ENCODE measurements around the gene ARHGAP15.
A peak's percentile ranks its signal among the peaks of the same experiment; 100 is the strongest.

Gene ARHGAP15

GRCh38 chr2:143263066-143263625 is 133.9 kb downstream of the ARHGAP15 start:
- DNase-seq (ENCODE audit: low spot score): no peak

DNA sequence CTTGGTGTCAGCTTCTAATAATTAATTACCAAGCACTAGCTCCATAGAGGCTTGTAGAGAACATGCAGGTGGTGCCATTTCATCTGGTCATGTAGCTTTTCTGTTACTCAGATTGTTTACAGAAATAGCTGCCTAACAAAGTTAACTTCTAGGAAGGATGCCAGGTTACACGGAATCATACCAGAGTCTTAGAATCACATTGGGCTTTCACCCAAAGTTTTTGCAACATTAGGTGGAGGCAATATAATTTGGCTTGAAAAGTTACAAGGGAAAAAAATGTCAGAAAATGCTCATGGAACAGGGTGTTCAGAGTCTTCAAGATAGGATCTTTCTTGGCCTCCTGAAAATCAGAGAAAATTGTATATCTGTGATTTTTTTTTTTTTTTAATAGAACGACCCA is 135.6 kb downstream of the ARHGAP15 start:
- DNase-seq (ENCODE audit: low spot score): peak; percentile 45

GRCh38 chr2:143279672-143280071 is 150.5 kb downstream of the ARHGAP15 start:
- DNase-seq (ENCODE audit: low spot score): no peak

DNA sequence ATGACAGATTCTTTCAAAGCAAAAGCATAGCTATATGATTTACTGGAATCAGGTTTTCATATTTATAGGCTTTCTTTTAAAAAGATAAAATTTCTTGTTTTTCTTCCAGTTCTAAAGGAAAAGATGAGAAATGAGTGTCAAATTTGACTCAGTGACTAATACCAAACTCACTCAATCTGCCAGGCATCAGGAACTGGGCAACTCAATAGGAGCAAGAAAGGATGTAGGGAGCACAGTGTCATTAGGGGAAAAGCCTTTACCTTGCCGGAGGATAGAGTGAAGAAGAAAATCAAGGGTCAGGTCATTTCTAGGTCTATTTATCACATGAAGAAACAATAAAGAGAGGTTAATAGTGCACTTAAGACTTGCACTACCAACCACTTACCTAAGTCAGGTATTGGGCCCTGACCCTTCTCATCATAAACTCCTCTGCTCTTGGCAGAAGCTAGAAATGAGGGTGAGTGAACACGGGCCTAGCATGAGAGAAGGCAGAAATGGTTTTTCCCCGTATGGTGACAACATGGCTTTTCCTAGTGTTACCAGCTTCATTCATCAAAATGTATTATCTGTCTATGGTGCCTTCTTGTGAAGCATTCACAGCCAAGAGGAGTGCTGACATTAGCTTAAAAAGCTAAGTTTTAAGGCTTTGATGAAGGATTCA is 151.0 kb downstream of the ARHGAP15 start:
- no peak for DNase-seq (ENCODE audit: low spot score)

DNA sequence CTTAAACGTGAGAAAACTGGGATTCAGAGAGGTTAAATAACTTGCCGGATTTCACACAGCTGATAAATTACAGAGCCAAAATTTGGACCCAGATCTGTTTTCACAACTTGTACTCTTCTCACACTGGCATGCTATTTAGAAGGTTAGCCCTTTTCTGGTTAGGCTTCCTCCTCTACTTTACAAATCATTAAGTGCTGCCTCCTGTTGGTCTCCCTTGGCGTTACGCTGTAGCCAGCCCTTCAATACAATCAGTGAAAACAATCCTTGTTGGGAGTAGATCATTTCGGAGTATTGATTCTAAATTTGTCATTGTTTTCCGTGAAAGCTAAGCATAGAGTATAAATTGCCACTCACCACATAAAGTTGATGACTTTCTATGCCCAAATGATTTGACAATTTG is 153.5 kb downstream of the ARHGAP15 start:
- DNase-seq (ENCODE audit: low spot score): no peak

GRCh38 chr2:143284087-143284675 is 155.0 kb downstream of the ARHGAP15 start:
- DNase-seq (ENCODE audit: low spot score): peak; percentile 14

DNA sequence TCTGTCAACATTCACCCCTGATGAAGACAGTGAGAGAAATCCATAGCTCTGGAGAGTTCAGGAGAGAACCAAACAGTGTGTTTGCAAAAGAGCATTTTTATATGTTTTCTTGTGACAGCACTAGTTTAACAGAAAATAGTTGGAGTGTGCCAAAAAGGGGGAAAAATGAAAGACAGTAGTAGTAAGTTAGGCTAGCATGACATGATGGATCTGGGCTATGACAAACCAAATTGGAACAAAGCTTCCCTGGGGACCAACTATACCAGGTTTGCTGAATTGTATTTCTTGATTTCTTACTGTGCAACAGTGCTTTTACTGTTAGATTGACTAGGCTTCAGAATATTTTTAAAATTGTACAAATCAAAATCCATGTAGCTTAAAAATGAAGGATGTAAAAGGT is 159.8 kb downstream of the ARHGAP15 start:
- DNase-seq (ENCODE audit: low spot score): no peak

DNA sequence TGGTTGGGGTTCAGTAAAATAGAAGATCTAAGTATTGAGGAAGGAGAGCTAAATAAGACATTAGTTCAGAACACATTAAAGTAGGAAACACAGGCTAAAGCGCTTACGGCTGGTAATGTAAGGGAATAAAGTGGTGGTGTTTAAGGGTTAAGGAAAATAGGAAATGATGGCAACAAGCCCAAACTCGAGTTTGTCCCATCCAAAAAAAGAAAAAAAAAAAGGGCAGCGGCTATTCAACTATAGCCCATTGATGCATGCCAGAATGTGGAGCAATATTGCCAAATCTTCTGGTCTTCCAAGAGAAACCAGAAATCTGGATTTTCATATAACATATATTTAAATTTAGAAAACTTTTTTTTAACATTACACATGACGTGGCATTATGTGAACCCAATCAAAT is 161.0 kb downstream of the ARHGAP15 start:
- DNase-seq (ENCODE audit: low spot score): no peak

DNA sequence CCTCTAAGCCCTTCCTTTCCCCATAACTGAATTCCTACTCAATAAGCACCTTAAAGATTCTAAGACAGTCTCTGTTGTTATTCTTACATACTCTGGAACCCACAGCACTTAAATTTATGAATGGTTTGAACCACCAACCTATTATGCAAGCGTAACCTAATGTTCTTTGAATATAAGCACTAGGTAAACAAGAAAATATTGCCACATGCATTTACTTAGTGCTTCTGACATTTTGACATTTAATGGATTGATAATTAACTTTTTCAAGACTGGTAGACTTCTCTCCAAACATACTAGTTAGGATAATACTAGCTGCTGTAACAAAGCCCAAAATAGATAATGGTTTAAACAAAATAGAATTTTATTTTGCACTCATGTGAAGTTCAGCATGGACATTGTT is 164.8 kb downstream of the ARHGAP15 start:
- no peak for DNase-seq (ENCODE audit: low spot score)

- DNase-seq (ENCODE audit: low spot score): no peak
These were observed 166.9 kb downstream of the ARHGAP15 start for GRCh38 chr2:143296089-143296488.

DNA sequence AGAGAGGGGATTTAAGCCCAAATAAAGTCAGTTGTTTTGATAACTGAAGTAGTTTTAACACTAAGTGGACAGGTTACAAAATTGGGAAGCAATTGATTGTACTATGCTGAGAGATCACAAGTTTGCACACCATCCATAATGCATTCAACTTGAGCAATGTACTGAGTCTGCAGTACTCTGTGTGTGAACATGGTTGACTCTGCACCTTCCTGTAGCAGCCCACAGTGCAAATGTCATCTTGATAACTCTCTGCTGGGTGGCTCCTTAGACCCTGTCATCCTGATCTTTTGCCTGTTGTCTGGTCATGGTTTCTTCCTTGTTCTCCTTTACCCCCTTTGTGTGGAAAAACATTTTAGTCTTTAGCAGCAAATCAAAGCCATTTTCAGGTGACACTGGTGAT is 168.0 kb downstream of the ARHGAP15 start:
- no peak for DNase-seq (ENCODE audit: low spot score)

GRCh38 chr2:143300536-143300935 is 171.3 kb downstream of the ARHGAP15 start:
- no peak for DNase-seq (ENCODE audit: low spot score)

- DNase-seq (ENCODE audit: low spot score): no peak
These were observed 182.2 kb downstream of the ARHGAP15 start for GRCh38 chr2:143311426-143311825.

DNA sequence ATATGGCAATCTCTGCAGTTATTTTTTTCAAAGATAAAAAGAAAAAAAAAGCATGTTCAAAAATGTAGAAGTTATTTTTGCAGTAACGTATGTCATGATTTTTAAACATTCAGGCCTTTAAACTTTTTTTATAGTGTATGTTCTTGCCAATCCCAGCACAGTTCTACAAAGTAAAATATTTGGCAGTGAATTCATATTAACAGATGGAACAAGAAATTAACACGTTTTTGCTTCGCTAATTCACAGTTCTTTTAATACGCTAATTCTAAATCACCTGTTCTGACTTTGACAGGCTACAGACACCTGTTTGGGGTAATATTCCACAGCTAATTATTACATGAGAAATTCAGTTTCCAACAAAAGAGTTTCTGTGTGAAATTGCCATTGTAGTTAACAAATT is 183.2 kb downstream of the ARHGAP15 start:
- DNase-seq (ENCODE audit: low spot score): no peak

DNA sequence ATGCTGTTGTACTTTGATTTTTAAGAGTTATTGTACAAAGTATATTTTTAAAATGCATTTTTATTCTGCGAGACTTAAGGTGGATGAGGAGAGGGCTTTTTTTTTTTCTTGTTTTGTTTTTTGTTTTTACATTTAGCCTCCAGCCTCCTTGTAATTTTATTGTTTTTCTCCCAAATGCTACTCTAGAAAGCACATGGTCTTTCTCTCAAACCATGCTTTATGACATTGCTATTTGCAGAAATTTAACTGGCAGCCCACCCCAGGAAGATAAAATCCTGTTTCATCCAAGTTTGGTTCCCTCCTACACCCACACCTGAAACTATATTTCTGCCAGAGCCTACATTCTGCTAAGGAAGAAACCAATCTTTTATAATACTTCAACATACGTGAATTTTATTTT is 184.6 kb downstream of the ARHGAP15 start:
- DNase-seq (ENCODE audit: low spot score): no peak

DNA sequence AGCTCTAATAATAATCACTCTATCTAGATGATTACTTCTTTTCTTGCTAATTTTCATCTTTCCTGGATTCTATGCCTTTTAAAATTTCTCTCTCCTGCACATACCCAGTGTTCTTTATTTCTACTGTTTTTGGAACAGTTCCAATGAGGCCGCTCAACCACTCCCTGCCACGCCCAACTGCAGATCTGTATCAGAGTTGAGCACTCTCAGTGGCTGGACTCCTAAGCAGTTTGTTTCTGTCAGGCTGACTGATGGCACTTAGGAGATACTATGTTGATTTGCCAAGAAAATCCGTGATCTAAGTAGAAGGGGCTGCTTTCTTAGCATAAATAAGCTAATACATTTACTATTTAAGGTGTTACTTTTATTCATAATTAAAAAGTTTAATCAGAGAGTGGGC is 192.8 kb downstream of the ARHGAP15 start:
- DNase-seq (ENCODE audit: low spot score): no peak

GRCh38 chr2:143329288-143329687 is 200.1 kb downstream of the ARHGAP15 start:
- DNase-seq (ENCODE audit: low spot score): no peak

- no peak for DNase-seq (ENCODE audit: low spot score)
These were observed 204.1 kb downstream of the ARHGAP15 start for GRCh38 chr2:143333168-143333791.

GRCh38 chr2:143333847-143334246 is 204.6 kb downstream of the ARHGAP15 start:
- DNase-seq (ENCODE audit: low spot score): no peak

DNA sequence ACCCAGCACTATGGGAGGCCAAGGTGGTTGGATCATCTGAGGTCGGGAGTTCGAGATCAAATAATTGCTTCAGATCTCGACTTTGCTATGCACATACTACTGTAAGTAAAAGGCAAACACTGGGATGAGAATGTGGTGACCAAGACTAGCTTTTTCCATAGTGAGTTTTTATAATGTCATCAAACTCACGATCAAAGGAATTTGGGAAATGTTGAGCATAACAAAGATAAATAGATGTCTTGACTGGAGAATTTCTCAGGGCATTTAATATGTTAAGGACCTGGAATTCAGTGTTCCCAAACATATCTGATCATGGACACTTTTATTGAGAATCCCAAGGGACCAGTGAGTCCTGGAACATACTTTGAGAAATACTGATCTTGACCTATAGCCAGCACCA is 205.6 kb downstream of the ARHGAP15 start:
- no peak for DNase-seq (ENCODE audit: low spot score)

GRCh38 chr2:143336719-143337210 is 207.5 kb downstream of the ARHGAP15 start:
- DNase-seq (ENCODE audit: low spot score): no peak

- no peak for DNase-seq (ENCODE audit: low spot score)
These were observed 212.3 kb downstream of the ARHGAP15 start for GRCh38 chr2:143341478-143341877.

GRCh38 chr2:143344780-143345179 is 215.6 kb downstream of the ARHGAP15 start:
- DNase-seq (ENCODE audit: low spot score): no peak
